ENCODE measurements around the gene UNC13C.

The UNC13C gene

GRCh38 chr15:54547491-54547890 lies 569.2 kb downstream of the UNC13C start:
- no peak for DNase-seq (ENCODE audit: low spot score)
- no peak for TF ChIP-seq CTCF (IDR thresholded peaks at IDR 0.05; ENCODE audit: extremely low read depth, missing control alignments)

- no peak for DNase-seq (ENCODE audit: low spot score)
- TF ChIP-seq CTCF (IDR thresholded peaks at IDR 0.05; ENCODE audit: extremely low read depth, missing control alignments), result no peak
Measured at GRCh38 chr15:54550954-54551353, 572.7 kb downstream of the UNC13C start.

GRCh38 chr15:54556231-54556630 lies 578.0 kb downstream of the UNC13C start:
- no peak for DNase-seq (ENCODE audit: low spot score)
- TF ChIP-seq CTCF (IDR thresholded peaks at IDR 0.05; ENCODE audit: extremely low read depth, missing control alignments), result no peak

GRCh38 chr15:54559405-54560069 lies 581.3 kb downstream of the UNC13C start:
- DNase-seq (ENCODE audit: low spot score), result no peak

GRCh38 chr15:54560417-54560816 lies 582.2 kb downstream of the UNC13C start:
- no peak for TF ChIP-seq CTCF (IDR thresholded peaks at IDR 0.05; ENCODE audit: extremely low read depth, missing control alignments)
- no peak for DNase-seq (ENCODE audit: low spot score)

More at GRCh38 chr15:54559405-54560069, 581.3 kb downstream of the UNC13C start:
- TF ChIP-seq CTCF (IDR thresholded peaks at IDR 0.05; ENCODE audit: extremely low read depth, missing control alignments), result no peak

GRCh38 chr15:54564166-54564565 lies 585.9 kb downstream of the UNC13C start:
- TF ChIP-seq CTCF (IDR thresholded peaks at IDR 0.05; ENCODE audit: extremely low read depth, missing control alignments), result no peak
- DNase-seq (ENCODE audit: low spot score), result no peak

- no peak for TF ChIP-seq CTCF (IDR thresholded peaks at IDR 0.05; ENCODE audit: extremely low read depth, missing control alignments)
- DNase-seq (ENCODE audit: low spot score), result no peak
Measured at GRCh38 chr15:54566654-54567053, 588.4 kb downstream of the UNC13C start.

Measured in GM20000 (cell line).